WTC11 (cell line): ENCODE results near the gene CERCAM. TPM values are rescaled to one million over a fixed set of nuclear protein-coding genes. Genes with fewer than 3 reads are reported as not detected.

Experiments
- ATAC-seq: fragments of 200-7000 bp; cut with Tn5 transposase; 2 replicates; pipeline ENCODE4 v1.10.0; 2021; ENCODE audit warnings: mild to moderate bottlenecking, moderate library complexity
- CTCF ChIA-PET: fragments of 300-600 bp; sonication (Branson Sonifier 250); formaldehyde crosslinking; loops from one replicate; lab custom pipeline; 2021; ENCODE audit warnings: antibody characterized with exemption; lab: Charles Lee
- POLR2A ChIA-PET: fragments of 350-600 bp; sonication (Branson Sonifier 250); formaldehyde crosslinking; loops from one replicate; lab custom pipeline; 2021; ENCODE audit warnings: antibody characterized with exemption; lab: Charles Lee
- DNase-seq: peaks from one replicate; pipeline ENCODE4 v3.0.0; 2021; ENCODE audit warnings: low spot score
- H3K27ac Mint-ChIP-seq: 2 replicates; pipeline ENCODE4 v1.8.0; 2021; ENCODE audit warnings: mixed read lengths
- H3K27me3 Mint-ChIP-seq: 2 replicates; pipeline ENCODE4 v1.8.0; 2021; ENCODE audit warnings: low read depth, mild to moderate bottlenecking, moderate library complexity, mixed read lengths
- H3K36me3 Mint-ChIP-seq: 2 replicates; pipeline ENCODE4 v1.8.0; 2021; ENCODE audit warnings: mixed read lengths
- H3K4me1 Mint-ChIP-seq: 2 replicates; pipeline ENCODE4 v1.8.0; 2022; ENCODE audit warnings: mixed read lengths
- H3K4me3 Mint-ChIP-seq: 2 replicates; pipeline ENCODE4 v1.8.0; 2021; ENCODE audit warnings: mild to moderate bottlenecking, moderate library complexity, mixed read lengths
- H3K9me3 Mint-ChIP-seq: 2 replicates; pipeline ENCODE4 v1.8.0; 2021; ENCODE audit warnings: mixed read lengths
- ARID4B ChIP-seq: sonication (generic); formaldehyde crosslinking; IDR thresholded peaks from 2 replicates; pipeline ENCODE4 v1.8.0; 2023; ENCODE audit warnings: missing genetic modification reagents, mild to moderate bottlenecking, borderline replicate concordance
- ETV6 ChIP-seq: sonication (generic); formaldehyde crosslinking; IDR thresholded peaks from 2 replicates; pipeline ENCODE4 v1.8.1; 2022; ENCODE audit warnings: mild to moderate bottlenecking, missing genetic modification reagents
- HMGA2 ChIP-seq: fragments of 250-450 bp; sonication (Bioruptor Pico); IDR thresholded peaks from 2 replicates; pipeline ENCODE4 v1.4.0; 2021; ENCODE audit warnings: mild to moderate bottlenecking, moderate library complexity
- KAT7 ChIP-seq: sonication (generic); formaldehyde crosslinking; IDR thresholded peaks from 2 replicates; pipeline ENCODE4 v1.8.1; 2023; ENCODE audit warnings: missing genetic modification reagents, mild to moderate bottlenecking, borderline replicate concordance
- RELA ChIP-seq: sonication (generic); formaldehyde crosslinking; IDR thresholded peaks from 2 replicates; pipeline ENCODE4 v1.8.1; 2022; ENCODE audit warnings: missing genetic modification reagents, mild to moderate bottlenecking, borderline replicate concordance
- RORB ChIP-seq: fragments of 250-450 bp; sonication (Bioruptor Pico); IDR thresholded peaks from 2 replicates; pipeline ENCODE4 v1.9.0; 2021; ENCODE audit warnings: mild to moderate bottlenecking
- TEAD4 ChIP-seq: sonication (generic); formaldehyde crosslinking; IDR thresholded peaks from 2 replicates; pipeline ENCODE4 v1.8.0; 2022; ENCODE audit warnings: mild to moderate bottlenecking, missing genetic modification reagents
- USF2 ChIP-seq: sonication (generic); formaldehyde crosslinking; IDR thresholded peaks from 2 replicates; pipeline ENCODE4 v1.8.1; 2023; ENCODE audit warnings: mild to moderate bottlenecking, missing genetic modification reagents, moderate library complexity
- ZNF121 ChIP-seq: sonication (generic); formaldehyde crosslinking; IDR thresholded peaks from 2 replicates; pipeline ENCODE4 v1.8.0; 2023; ENCODE audit warnings: missing genetic modification reagents
- total RNA-seq: library from RNA; stranded (reverse); gene quantifications from 3 replicates; pipeline ENCODE4 v1.2.3, GENCODE V29; 2021

Gene CERCAM
- total RNA-seq, 1 experiment from 2014 or later = 15.2 TPM

GRCh38 chr9:128384801-128385495 is 35.7 kb upstream of the CERCAM start:
- DNase-seq (no peak), ATAC-seq (no peak)
- H3K27ac Mint-ChIP-seq = no peak overlapping the region
- ChIA-PET POLR2A (interaction anchor here (0.6 kb wide), 1 partner anchor 35 kb away, joined by 3 read pairs; no protein-coding TSS in a partner anchor), CTCF (interaction anchor here (0.5 to 7.2 kb wide), 9 partner anchors 9 to 515 kb away, joined by 3 to 38 read pairs (median 4); partner anchors contain the start of genes CERCAM and URM1)
- TF ChIP-seq KAT7 (CRISPR knock-in tag) = no peak
- 0 out of 2 replicates have a peak, but pooled peaks have one; percentile 15 for TF ChIP-seq ZNF121
- no peak for TF ChIP-seq RELA (CRISPR knock-in tag)
- peaks cover 67% of the 10 kb centered on the region for H3K4me1 Mint-ChIP-seq
- H3K9me3 Mint-ChIP-seq = no peaks in the 10 kb centered on the region
- peaks cover 94% of the 10 kb centered on the region for H3K27me3 Mint-ChIP-seq
- peak overlapping the region; percentile 17; the same call in 1 of the 2 replicates for H3K4me3 Mint-ChIP-seq
- peaks cover 20% of the 10 kb centered on the region for H3K36me3 Mint-ChIP-seq

- no peaks in the 10 kb centered on the region for H3K9me3 Mint-ChIP-seq
- DNase-seq = peak; percentile 34
- H3K36me3 Mint-ChIP-seq = peaks cover 20% of the 10 kb centered on the region
- CTCF ChIA-PET = interaction anchor here (0.5 to 7.2 kb wide), 9 partner anchors 9 to 44 kb away, joined by 3 to 38 read pairs (median 4); partner anchors contain the start of genes CERCAM and URM1
- no peak overlapping the region for H3K27ac Mint-ChIP-seq
- peaks cover 73% of the 10 kb centered on the region for H3K4me1 Mint-ChIP-seq
- POLR2A ChIA-PET = no interaction called here
- peaks cover 94% of the 10 kb centered on the region for H3K27me3 Mint-ChIP-seq
- no peak for TF ChIP-seq ARID4B
- ATAC-seq = no peak
- H3K4me3 Mint-ChIP-seq = no peak overlapping the region
Measured at GRCh38 chr9:128385496-128386460, 34.9 kb upstream of the CERCAM start.

GRCh38 chr9:128388150-128388549 is 32.5 kb upstream of the CERCAM start:
- H3K36me3 Mint-ChIP-seq = peaks cover 14% of the 10 kb centered on the region
- peaks cover 97% of the 10 kb centered on the region for H3K27me3 Mint-ChIP-seq
- TF ChIP-seq USF2 (no peak), RORB (CRISPR knock-in tag) (no peak), TEAD4 (no peak), HMGA2 (CRISPR knock-in tag) (no peak), ETV6 (no peak)
- POLR2A ChIA-PET = no interaction called here
- CTCF ChIA-PET = interaction anchor here (7.2 to 8.3 kb wide), 2 partner anchors 25 to 32 kb away, joined by 38 to 74 read pairs; partner anchors contain the start of gene CERCAM
- no peak overlapping the region for H3K4me3 Mint-ChIP-seq
- ATAC-seq (no peak), DNase-seq (no peak)
- peaks cover 66% of the 10 kb centered on the region for H3K4me1 Mint-ChIP-seq
- no peaks in the 10 kb centered on the region for H3K9me3 Mint-ChIP-seq
- no peak overlapping the region for H3K27ac Mint-ChIP-seq
